Uterus (tissue), 2 donors: Measurements from ENCODE around the gene SIM1.

Experiments
- POLR2A ChIP-seq, 2 donors: fragments of 450-650 bp; IDR thresholded peaks; one replicate each; pipeline ENCODE4 v1.6.1; 2016; ENCODE audit warnings: antibody characterized with exemption in 2 of 2, mild to moderate bottlenecking in 1 of 2, moderate library complexity in 1 of 2
- TF ChIP-seq, protein P1 (sequence below), 4 experiments: fragments of 200-600 bp in 2 of 4; fragments of 450-650 bp in 2 of 4; sonication (generic) in 2 of 4; IDR thresholded peaks; one replicate each; pipeline ENCODE4 v1.5.1; 2016 to 2019; ENCODE audit warnings: antibody characterized with exemption in 4 of 4, mild to moderate bottlenecking in 2 of 4, moderate library complexity in 1 of 4

DNA sequence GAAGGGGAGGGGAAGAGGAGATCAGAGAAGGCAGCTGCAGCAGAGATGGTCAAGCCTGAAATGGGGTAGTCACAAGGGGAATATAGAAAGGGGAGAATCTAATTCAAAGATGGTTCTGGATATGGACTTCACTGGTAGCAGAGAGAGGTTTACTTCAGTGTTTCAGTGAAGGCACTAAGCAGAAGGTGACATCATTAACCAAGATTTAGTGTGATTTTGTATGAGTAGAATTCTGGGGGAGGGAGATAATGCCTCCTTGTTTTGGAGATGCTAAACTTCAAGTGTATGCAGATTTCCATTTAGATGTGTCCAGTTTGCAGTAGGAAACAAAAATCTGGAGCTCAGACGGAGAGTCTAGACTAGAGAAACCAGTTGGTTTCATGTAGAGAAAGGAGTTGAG lies 13.1 kb downstream of the SIM1 start:
- TF ChIP-seq, protein P1, sequence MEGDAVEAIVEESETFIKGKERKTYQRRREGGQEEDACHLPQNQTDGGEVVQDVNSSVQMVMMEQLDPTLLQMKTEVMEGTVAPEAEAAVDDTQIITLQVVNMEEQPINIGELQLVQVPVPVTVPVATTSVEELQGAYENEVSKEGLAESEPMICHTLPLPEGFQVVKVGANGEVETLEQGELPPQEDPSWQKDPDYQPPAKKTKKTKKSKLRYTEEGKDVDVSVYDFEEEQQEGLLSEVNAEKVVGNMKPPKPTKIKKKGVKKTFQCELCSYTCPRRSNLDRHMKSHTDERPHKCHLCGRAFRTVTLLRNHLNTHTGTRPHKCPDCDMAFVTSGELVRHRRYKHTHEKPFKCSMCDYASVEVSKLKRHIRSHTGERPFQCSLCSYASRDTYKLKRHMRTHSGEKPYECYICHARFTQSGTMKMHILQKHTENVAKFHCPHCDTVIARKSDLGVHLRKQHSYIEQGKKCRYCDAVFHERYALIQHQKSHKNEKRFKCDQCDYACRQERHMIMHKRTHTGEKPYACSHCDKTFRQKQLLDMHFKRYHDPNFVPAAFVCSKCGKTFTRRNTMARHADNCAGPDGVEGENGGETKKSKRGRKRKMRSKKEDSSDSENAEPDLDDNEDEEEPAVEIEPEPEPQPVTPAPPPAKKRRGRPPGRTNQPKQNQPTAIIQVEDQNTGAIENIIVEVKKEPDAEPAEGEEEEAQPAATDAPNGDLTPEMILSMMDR (IDR thresholded peaks at IDR 0.05): no peak
- TF ChIP-seq POLR2A (IDR thresholded peaks at IDR 0.05): no peak
